GM23248 (cell line): ENCODE results near the gene TNNI3K.

Source experiments
- EZH2 ChIP-seq: fragments of 200-600 bp; sonication (generic); IDR thresholded peaks from 2 replicates; pipeline ENCODE4 v1.6.1; 2018; ENCODE audit warnings: antibody characterized with exemption, mild to moderate bottlenecking; ENCODE audit not compliant: insufficient read depth, poor library complexity, severe bottlenecking
- EZH2phosphoT487 ChIP-seq: fragments of 200-600 bp; sonication (generic); IDR thresholded peaks from 2 replicates; pipeline ENCODE4 v1.6.1; 2018; ENCODE audit warnings: antibody characterized with exemption, moderate library complexity, mild to moderate bottlenecking, low read depth; ENCODE audit not compliant: insufficient read depth

GRCh38 chr1:74430342-74430934 is 195.3 kb downstream of the TNNI3K start:
- TF ChIP-seq EZH2, result no peak
- no peak for TF ChIP-seq EZH2phosphoT487
